HG03159 (cell line): ENCODE data around the gene NT5M.

ENCODE experiments used
- ATAC-seq: cut with Tn5 transposase; IDR thresholded peaks from one replicate; pipeline ENCODE4 v1.9.1; 2021; ENCODE audit warnings: mild to moderate bottlenecking, moderate library complexity; ENCODE audit not compliant: unreplicated experiment

Gene NT5M

GRCh38 chr17:17352836-17353624 is 49.9 kb downstream of the NT5M start:
- ATAC-seq = no peak

- no peak for ATAC-seq
Measured at GRCh38 chr17:17353625-17354484, 50.7 kb downstream of the NT5M start.

- ATAC-seq = no peak
Measured at GRCh38 chr17:17354560-17355349, 51.6 kb downstream of the NT5M start.

GRCh38 chr17:17355426-17355825 is 52.3 kb downstream of the NT5M start:
- no peak for ATAC-seq

GRCh38 chr17:17356149-17356930 is 53.2 kb downstream of the NT5M start:
- ATAC-seq = no peak

DNA sequence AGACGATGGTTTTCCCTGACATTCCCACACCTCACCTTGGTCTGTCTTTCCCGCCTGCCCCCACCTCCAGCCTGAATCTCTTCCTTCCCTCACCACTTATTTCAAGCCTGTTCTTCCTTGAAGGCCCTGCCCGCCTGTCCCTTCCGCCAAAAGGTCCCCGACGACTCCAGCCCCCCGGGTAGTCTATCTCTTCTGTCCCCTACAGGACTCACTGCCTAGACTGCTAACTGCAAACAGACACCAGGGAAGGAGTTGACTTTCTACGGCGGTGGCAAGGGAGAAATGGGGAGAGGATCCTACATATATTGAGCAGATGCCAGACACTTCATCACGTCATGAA is 53.7 kb downstream of the NT5M start:
- no peak for ATAC-seq

GRCh38 chr17:17358060-17358751 is 55.0 kb downstream of the NT5M start:
- ATAC-seq = no peak

DNA sequence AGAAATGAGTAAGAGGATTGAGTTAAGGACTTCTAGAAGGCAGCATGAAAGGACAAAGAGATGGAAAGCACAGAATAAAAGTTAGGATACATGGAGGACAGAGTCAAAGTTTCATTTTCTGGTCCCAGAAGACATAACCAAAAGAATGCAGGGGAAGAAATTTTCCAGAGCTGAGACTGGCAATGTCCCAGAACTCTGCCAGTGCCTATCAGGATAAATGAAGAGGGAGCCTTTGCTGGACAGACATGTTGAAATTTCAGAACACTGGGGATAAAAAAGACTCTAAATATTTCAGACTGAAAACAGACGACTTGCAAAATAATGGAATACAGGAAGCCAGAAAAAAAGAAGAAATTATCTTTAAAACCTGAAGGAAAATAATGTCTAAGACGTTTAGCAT is 55.7 kb downstream of the NT5M start:
- ATAC-seq = no peak

DNA sequence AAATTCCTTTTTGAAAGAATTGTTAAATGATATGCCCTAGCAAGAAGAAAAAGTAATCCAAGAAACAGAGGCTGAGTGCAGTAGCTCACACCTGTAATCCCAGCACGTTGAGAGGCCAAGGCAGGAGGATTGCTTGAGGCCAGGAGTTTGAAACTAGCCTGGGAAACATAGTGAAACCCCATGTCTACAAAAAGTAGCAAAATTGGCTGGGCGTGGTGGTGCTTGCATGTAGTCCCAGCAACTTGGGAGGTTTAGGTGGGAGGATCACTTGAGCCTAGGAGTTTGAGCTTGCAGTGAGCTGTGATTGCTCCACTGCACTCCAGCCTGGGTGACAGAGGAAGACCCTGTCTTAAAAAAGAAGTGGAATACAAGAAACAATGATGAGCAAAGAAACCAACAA is 56.1 kb downstream of the NT5M start:
- ATAC-seq = no peak

DNA sequence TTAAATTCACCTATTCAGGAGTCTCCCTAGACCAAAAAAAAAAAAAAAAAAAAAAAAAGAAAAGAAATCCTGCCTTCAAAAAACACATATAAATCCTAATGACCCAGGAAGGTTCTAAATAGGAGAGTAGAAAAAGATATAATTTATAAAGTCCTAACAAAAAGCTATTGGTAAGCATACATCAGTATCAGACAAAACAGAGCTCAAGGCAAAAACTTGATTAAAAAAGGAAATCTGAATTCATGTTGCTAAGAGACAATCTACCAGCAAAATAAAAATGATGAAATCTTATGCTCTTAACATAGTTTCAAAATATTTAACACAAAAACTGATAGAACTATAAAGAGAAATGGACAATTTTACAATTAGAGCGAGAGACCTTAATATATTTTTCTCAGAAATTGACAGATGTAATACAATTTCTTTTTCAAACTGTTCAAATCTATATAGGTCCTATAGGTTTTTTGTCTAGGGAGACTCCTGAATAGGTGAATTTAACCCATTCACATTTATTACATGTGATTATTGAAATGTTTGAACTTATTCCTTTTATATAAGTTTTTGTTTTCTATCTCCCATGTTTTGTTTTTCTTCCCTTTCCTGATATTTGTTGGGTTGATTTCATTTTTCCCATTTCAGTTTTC is 57.0 kb downstream of the NT5M start:
- no peak for ATAC-seq

DNA sequence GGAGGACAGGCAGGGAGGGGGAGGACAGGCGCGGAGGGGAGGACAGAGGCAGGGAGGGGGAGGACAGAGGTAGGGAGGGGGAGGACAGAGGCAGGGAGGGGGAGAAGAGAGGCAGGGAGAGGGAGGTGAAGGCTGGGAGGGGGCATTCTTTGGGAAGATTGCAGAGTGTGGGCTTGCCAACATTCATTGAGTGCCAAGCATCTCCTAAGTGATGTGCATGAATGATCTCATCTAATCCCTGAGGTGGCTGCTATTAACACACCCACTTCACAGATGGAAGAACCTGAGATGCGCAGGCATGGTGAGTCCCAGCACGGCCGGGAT is 58.3 kb downstream of the NT5M start:
- ATAC-seq = no peak

DNA sequence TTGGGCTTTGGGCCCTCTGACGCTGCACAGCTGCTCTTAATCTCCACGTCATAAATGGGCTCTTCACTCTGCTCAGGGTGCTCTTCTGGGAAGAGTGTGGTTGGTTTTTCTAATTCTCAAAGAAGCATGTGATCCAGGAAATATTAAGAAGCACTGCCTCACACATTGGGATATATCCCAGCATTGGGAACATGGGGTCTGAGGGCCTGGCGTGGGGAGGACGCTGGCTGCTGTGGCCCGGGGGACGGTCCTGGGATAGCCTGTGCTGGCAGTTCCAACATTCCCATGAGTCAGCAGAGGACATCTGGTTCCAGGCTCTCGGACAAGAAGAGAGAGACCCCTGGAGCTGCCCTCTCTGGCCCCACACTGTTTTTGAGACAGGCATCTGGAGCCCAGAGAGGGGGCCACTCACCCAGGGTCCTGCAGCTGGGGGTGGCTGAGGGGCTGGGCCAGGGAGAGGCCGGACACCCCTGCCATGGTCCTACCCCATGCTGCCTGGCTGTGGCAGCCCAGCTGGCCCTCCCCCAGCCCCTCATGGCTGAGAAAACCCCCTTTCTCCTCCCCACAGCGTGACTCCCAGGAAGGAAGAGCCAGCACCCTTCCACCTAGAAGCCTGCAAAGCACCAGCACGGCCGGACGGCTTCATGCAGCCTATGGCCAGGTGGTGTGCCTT is 58.8 kb downstream of the NT5M start:
- no peak for ATAC-seq

- ATAC-seq = no peak
Measured at GRCh38 chr17:17362540-17362930, 59.4 kb downstream of the NT5M start.

DNA sequence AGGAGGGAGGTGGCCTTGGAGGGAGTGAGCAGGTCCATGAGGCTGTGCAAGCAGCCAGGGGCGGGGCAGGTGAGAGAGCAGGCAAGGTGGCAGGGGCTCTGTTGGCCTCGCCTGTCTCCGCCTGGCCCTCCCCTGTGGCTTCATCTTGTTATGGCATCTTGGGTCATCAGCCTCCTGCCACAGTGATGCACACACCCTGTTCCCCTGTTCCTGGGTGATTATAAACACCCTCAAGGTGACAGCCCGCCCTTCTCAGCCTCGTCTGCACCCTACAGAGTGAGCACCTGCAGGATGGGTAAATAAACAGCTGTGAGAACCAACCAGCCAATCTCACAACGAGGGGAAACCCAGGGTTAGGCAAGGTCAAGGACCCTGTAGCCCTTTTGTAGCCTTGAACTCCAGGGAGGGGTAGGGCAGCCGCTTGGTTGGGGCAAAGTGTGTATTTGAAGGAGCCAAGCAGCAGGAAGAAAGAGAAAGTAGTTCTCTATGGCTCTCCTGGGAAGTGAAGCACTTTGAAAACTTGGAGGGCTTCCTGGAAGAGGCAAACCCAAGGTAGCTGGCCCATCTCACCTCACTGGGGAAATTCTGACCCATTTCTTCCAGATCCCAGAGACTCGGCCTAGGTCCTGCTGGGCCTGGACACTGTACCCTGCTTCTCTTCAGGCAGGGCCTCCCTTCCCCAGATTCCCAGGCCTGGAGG is 60.6 kb downstream of the NT5M start:
- ATAC-seq = no peak

DNA sequence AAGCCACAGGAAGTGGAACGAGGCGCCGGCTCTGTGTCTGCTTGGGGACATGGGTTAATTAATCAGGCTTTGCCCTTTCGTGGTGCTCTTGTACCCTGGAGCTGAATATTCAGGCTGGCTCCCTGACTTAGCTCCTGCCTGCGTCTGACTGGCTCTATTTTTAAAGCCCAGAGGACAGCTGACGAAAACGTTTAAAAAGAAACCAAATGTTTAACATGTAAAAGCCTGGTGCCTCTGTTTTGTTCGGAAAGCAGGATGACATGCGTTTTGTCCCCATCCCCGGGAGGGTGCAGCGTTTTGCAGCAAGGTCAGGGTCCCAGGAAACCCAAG is 61.1 kb downstream of the NT5M start:
- ATAC-seq = no peak

- no peak for ATAC-seq
Measured at GRCh38 chr17:17365476-17366110, 62.4 kb downstream of the NT5M start.

DNA sequence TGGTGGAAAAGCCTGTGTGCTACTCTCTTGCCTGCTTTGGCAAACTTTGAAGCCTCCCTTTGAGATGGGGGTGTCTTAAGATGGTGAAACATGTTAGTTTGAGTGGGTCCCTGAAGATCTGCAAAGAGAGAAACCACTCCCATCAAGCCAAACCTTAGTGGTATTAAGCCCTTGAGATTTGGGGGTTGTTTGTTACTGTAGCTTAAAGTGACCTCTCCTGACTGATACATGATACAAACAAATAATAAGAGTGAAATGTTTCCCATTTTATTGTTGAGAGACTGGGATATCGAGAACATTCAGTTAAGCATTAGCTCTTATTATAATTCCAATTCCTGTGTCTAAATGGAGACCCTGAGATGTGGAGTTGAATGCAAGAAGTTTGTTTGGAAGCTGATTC is 63.1 kb downstream of the NT5M start:
- no peak for ATAC-seq
